ENCODE data around the gene NAPSA.

DNA sequence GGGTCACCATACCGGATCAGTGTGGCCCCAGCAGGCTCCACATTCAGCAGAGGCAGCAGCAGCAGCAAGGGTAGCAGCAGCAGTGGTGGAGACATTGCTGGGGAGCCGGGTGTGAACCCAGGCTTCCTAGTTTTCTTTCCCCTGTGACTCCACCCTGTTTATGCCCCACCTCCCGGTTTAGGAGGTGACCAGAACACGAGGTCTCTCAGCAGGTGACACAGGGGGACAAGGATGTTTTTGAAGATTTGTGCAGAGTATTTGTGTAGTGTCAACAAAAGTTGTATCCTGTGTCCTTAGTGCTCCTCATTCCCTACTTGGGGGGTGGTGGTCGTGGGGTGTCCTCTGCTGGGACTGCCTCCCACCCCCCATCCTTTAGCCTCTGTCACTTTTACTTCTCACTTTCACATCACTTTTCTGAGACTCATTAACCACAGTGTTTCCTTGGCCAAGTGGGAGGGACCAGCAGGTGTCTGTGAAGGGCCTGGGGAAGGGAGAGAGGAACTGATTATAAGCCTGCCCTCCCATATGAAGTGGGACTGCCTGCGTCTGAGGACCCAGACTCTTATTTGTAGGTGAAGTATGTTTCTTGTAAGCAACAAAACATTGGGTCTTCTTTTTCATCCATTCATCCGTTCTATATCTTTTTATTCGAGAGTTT lies 20.6 kb downstream of the NAPSA start:
- TF ChIP-seq GATA3 (IDR thresholded peaks at IDR 0.05; ENCODE audit: low read depth, low read length) (no peak), GATA2 (IDR thresholded peaks at IDR 0.05; ENCODE audit: low read depth, low read length) (no peak)
